ENCODE measurements around the gene CDC27. TPM values are rescaled to one million over a fixed set of nuclear protein-coding genes. Genes with fewer than 3 reads are reported as not detected.
"Not testable (repeated sequence)": the region's sequence is repeated elsewhere in the genome, so short reads cannot be mapped to it uniquely, and the experiment has no call there.

CDC27 gene
- total RNA-seq, 1 donor from 2014 or later, result 167 TPM

GRCh38 chr17:47166854-47167253, 22.2 kb downstream of the CDC27 start:
- not testable (repeated sequence) for H3K27me3 Mint-ChIP-seq (ENCODE audit: insufficient read depth, low read depth); H3F3A ChIP-seq (ENCODE audit: low read depth); H3K9ac ChIP-seq; H3K4me2 ChIP-seq; H2AFZ ChIP-seq (replicated peaks); H3K9me3 Mint-ChIP-seq; H3K27ac ChIP-seq; DNase-seq (ENCODE audit: low spot score); H3K4me1 Mint-ChIP-seq; H3K27ac Mint-ChIP-seq; H3K27me3 ChIP-seq; H3K4me3 Mint-ChIP-seq; H3K4me3 ChIP-seq; H3K4me1 ChIP-seq; H3K9me3 ChIP-seq (ENCODE audit: low read depth)
- Histone ChIP-seq H4K20me1 (ENCODE audit: low read depth) (peaks cover 29% of the 10 kb centered on the region), H3K36me3 (peaks cover 13% of the 10 kb centered on the region), H3K79me2 (ENCODE audit: low read depth) (peaks cover 33% of the 10 kb centered on the region)
- H3K36me3 Mint-ChIP-seq, result peaks cover 25% of the 10 kb centered on the region

DNA sequence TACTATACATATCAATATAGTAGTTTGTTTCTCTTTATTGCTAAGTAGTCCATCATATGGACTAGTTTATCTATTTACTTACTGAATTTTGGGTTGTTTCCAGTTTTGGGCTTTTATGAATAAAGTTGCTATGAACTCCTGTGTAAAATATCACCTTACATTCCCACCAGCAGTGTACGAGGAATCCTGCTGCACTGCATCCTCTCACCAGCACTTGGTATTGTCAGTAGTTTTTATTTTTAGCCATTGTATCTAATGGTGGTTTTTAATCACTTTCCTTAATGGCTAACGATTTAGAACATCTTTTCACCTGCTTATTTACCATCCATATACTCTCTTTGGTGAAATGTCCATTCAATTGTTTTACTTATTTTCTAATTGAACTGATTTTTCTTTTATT, 24.0 kb downstream of the CDC27 start:
- Mint-ChIP-seq H3K27ac (no peak overlapping the region), H3K4me3 (no peak overlapping the region), H3K4me1 (no peaks in the 10 kb centered on the region), H3K9me3 (no peaks in the 10 kb centered on the region), H3K36me3 (peaks cover 25% of the 10 kb centered on the region), H3K27me3 (ENCODE audit: insufficient read depth, low read depth) (no peaks in the 10 kb centered on the region)
- no peak overlapping the region for H3K27ac ChIP-seq
- DNase-seq (ENCODE audit: low spot score), result no peak
- no peaks in the 10 kb centered on the region for H3F3A ChIP-seq (ENCODE audit: low read depth)
- H3K36me3 ChIP-seq, result peaks cover 8% of the 10 kb centered on the region
- no peaks in the 10 kb centered on the region for H3K4me1 ChIP-seq
- H4K20me1 ChIP-seq (ENCODE audit: low read depth), result peaks cover 15% of the 10 kb centered on the region
- H2AFZ ChIP-seq (replicated peaks), result no peak overlapping the region
- TF ChIP-seq EZH2phosphoT487 (IDR thresholded peaks at IDR 0.05) (no peak), EZH2 (IDR thresholded peaks at IDR 0.05) (no peak), CTCF (IDR thresholded peaks at IDR 0.05) (no peak)
- H3K9ac ChIP-seq, result no peak overlapping the region
- peaks cover 17% of the 10 kb centered on the region for H3K79me2 ChIP-seq (ENCODE audit: low read depth)
- H3K4me3 ChIP-seq, result no peak overlapping the region
- H3K27me3 ChIP-seq, result no peaks in the 10 kb centered on the region
- no peak overlapping the region for H3K4me2 ChIP-seq
- H3K9me3 ChIP-seq (ENCODE audit: low read depth), result no peaks in the 10 kb centered on the region

DNA sequence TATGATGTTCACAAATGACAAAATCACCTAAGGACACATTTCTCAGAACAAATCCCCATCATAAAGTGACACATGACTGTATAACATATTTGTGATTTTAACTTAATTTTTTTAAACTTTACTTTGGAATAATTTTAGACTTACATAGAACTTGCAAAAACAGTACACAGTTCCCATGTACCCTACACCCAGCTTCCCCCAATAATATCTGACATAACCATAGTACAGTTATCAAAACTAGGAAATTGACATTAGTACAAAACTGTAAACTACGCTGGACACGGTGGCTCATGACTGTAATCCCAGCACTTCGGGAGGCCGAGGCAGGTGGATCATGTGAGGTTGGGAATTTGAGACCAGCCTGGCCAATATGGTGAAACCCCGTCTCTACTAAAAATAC, 24.8 kb downstream of the CDC27 start:
- TF ChIP-seq EZH2phosphoT487 (IDR thresholded peaks at IDR 0.05) (no peak), CTCF (IDR thresholded peaks at IDR 0.05) (no peak), EZH2 (IDR thresholded peaks at IDR 0.05) (no peak)
- H3K79me2 ChIP-seq (ENCODE audit: low read depth), result peaks cover 10% of the 10 kb centered on the region

GRCh38 chr17:47162013-47162622, 27.0 kb downstream of the CDC27 start:
- Histone ChIP-seq H3F3A (ENCODE audit: low read depth) (no peaks in the 10 kb centered on the region), H3K27ac (no peak overlapping the region), H4K20me1 (ENCODE audit: low read depth) (peaks cover 7% of the 10 kb centered on the region), H3K27me3 (no peaks in the 10 kb centered on the region), H3K79me2 (ENCODE audit: low read depth) (peaks cover 6% of the 10 kb centered on the region), H3K4me2 (no peak overlapping the region), H3K36me3 (peaks cover 8% of the 10 kb centered on the region), H3K4me3 (no peak overlapping the region), H3K9ac (no peak overlapping the region), H2AFZ (replicated peaks) (no peak overlapping the region), H3K4me1 (no peaks in the 10 kb centered on the region), H3K9me3 (ENCODE audit: low read depth) (no peaks in the 10 kb centered on the region)
- DNase-seq (ENCODE audit: low spot score), result no peak
- H3K27me3 Mint-ChIP-seq (ENCODE audit: insufficient read depth, low read depth), result no peaks in the 10 kb centered on the region
- H3K9me3 Mint-ChIP-seq, result no peaks in the 10 kb centered on the region
- H3K36me3 Mint-ChIP-seq, result peaks cover 20% of the 10 kb centered on the region
- H3K27ac Mint-ChIP-seq, result no peak overlapping the region
- H3K4me1 Mint-ChIP-seq, result no peaks in the 10 kb centered on the region
- no peak overlapping the region for H3K4me3 Mint-ChIP-seq
- no peak for TF ChIP-seq CTCF (IDR thresholded peaks at IDR 0.05)
- TF ChIP-seq EZH2phosphoT487 (IDR thresholded peaks at IDR 0.05), result no peak
- no peak for TF ChIP-seq EZH2 (IDR thresholded peaks at IDR 0.05)

More for the DNA sequence above, 24.8 kb downstream of the CDC27 start:
- H3K9me3 Mint-ChIP-seq, result no peaks in the 10 kb centered on the region
- no peak overlapping the region for H3K4me2 ChIP-seq
- H3K27me3 Mint-ChIP-seq (ENCODE audit: insufficient read depth, low read depth), result no peaks in the 10 kb centered on the region
- H3K36me3 ChIP-seq, result peaks cover 8% of the 10 kb centered on the region
- H2AFZ ChIP-seq (replicated peaks), result no peak overlapping the region
- H3K4me3 ChIP-seq, result no peak overlapping the region
- H3K9me3 ChIP-seq (ENCODE audit: low read depth), result no peaks in the 10 kb centered on the region
- H3K27ac ChIP-seq, result no peak overlapping the region
- peaks cover 25% of the 10 kb centered on the region for H3K36me3 Mint-ChIP-seq
- H3K27ac Mint-ChIP-seq, result no peak overlapping the region
- H3K4me1 Mint-ChIP-seq, result no peaks in the 10 kb centered on the region
- H4K20me1 ChIP-seq (ENCODE audit: low read depth), result peaks cover 10% of the 10 kb centered on the region
- no peaks in the 10 kb centered on the region for H3F3A ChIP-seq (ENCODE audit: low read depth)
- no peak overlapping the region for H3K9ac ChIP-seq
- DNase-seq (ENCODE audit: low spot score), result no peak
- H3K4me1 ChIP-seq, result no peaks in the 10 kb centered on the region
- no peak overlapping the region for H3K4me3 Mint-ChIP-seq
- H3K27me3 ChIP-seq, result no peaks in the 10 kb centered on the region

Measured in neural progenitor cell (in vitro differentiated cells).